Skin epidermis (tissue), 12 donors: ENCODE data around the gene ICAM2.
"Not testable (repeated sequence)": the region's sequence is repeated elsewhere in the genome, so short reads cannot be mapped to it uniquely, and the experiment has no call there.

ENCODE experiments used
- H3K27ac ChIP-seq, 21 experiments: fragments of 200-600 bp; sonication (generic) in 11 of 21; one replicate each; pipeline ENCODE4 v1.5.0; 2020; ENCODE audit warnings: mild to moderate bottlenecking in 3 of 21, inconsistent platforms in 2 of 21, moderate library complexity in 2 of 21
- H3K4me3 ChIP-seq, 7 experiments: fragments of 200-600 bp; sonication (generic) in 2 of 7; one replicate each; pipeline ENCODE4 v1.5.0; 2020; ENCODE audit warnings: inconsistent platforms in 2 of 7, mild to moderate bottlenecking in 2 of 7, moderate library complexity in 1 of 7

The ICAM2 gene

GRCh38 chr17:63985387-63986140 lies 34.9 kb downstream of the ICAM2 start:
- Histone ChIP-seq H3K27ac (peak overlapping the region in 15 of 21 experiments; percentile 23 to 80 (median 51)), H3K4me3 (no peak overlapping the region)

- Histone ChIP-seq H3K4me3 (no peak overlapping the region), H3K27ac (peak overlapping the region in 16 of 21 experiments; percentile 1 to 80 (median 50))
These were observed 35.6 kb downstream of the ICAM2 start for GRCh38 chr17:63984651-63985386.

DNA sequence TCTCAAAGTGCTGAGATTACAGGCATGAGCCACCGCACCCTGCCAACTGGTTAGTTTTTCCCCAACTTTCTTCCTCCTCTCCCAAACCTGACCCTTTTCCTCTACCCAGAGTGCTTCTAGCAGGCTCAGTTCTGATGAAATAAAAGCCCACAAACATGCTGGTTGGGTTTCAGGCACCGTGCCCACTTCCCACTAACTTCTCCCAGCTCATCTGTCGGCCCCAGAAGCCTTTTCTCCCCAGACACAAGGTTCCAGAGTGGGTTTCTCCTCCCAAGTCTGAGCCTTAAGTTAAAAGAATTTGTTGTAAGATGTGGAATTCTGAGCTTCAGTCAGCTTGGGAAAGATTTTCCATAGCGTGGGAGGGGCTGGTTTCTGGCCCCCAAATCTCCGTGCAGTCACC lies 36.2 kb downstream of the ICAM2 start:
- H3K27ac ChIP-seq = peak overlapping the region in 18 of 21 experiments; percentile 1 to 79 (median 34)
- H3K4me3 ChIP-seq = no peak overlapping the region

- H3K27ac ChIP-seq = peak overlapping the region in 12 of 21 experiments; percentile 1 to 79 (median 26)
- H3K4me3 ChIP-seq = no peak overlapping the region
These were observed 37.1 kb downstream of the ICAM2 start for GRCh38 chr17:63983320-63983719.

DNA sequence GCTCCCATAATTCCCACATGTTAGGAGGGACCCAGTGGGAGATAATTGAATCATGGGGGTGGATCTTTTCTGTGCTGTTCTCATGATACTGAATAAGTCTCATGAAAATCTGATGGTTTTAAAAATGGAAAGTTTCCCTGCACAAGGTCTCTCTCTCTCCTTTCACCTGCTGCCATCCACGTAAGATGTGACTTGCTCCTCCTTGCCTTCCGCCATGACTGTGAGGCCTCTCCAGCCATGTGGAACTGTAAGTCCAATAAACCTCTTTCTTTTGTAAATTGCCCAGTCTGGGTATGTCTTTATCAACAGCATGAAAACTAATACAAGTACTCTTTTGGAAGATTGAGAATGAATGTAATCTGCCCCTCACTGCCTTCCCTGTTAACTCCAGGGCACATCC lies 37.8 kb downstream of the ICAM2 start:
- not testable (repeated sequence) for H3K4me3 ChIP-seq
- H3K27ac ChIP-seq = peak overlapping the region in 3 of 21 experiments; percentile 27 to 76 (median 66)

- Histone ChIP-seq H3K27ac (no peak overlapping the region), H3K4me3 (no peak overlapping the region)
These were observed 41.9 kb downstream of the ICAM2 start for GRCh38 chr17:63978272-63979200.

- Histone ChIP-seq H3K27ac (no peak overlapping the region), H3K4me3 (no peak overlapping the region)
These were observed 43.7 kb downstream of the ICAM2 start for GRCh38 chr17:63976702-63977101.

DNA sequence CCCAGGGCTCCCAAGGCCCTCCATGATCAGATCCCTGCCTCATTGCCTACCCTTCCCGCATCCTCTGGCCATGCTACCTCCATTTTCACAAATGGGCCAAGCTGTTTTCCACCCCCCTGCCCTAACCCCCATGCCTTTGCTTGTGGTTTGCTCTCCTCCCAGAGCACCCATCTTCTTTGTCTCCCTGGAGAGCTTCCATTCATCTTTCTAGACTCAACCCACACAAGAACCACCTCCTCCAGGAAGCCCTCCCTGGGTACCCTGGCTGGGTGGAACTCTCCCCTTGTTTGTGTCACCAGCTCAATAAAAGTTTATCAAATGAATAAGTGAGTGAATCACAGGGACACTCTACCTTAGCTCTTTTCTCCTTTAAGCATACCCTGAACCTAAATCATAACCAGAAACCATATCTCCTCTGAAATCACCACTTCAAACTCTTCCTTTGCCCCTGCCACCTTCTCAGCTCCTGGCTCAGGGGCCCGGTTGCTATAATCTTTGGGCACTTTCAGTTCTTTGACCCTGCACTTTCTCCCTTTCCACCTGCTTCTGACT lies 44.8 kb downstream of the ICAM2 start:
- Histone ChIP-seq H3K4me3 (no peak overlapping the region), H3K27ac (no peak overlapping the region)

DNA sequence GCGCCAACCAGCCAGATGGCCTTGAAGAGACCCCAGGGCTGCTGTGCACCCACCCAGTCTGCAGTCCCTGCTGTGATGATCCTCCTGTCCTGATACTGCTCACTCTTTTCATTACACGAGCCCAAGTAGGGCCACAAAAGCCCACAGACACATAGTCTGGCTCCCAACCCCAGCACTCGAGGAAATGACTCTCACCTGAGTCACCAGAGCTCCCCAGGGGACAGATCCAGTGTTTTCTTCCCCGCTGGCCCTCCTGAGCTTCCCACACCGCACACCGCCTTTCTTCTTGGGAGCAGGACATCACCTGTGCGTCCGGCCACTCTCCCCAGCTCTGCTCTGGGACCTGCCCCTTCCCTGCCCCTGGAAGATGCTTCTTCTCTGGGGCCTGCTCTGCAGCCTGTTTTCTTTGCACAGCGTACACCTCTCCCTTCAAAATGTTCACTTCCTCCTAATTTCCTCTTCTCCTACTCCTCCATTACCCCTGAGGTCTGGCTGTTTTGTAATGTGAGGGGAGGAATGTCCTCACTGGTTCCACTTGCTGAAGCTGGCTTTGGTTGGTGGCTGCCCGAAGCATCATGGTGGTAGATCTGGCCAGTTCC lies 45.7 kb downstream of the ICAM2 start:
- H3K4me3 ChIP-seq = no peak overlapping the region
- peak overlapping the region in 1 of 21 experiments; percentile 9 for H3K27ac ChIP-seq

GRCh38 chr17:63973930-63974593 lies 46.4 kb downstream of the ICAM2 start:
- peak overlapping the region in 1 of 21 experiments; percentile 9 for H3K27ac ChIP-seq

DNA sequence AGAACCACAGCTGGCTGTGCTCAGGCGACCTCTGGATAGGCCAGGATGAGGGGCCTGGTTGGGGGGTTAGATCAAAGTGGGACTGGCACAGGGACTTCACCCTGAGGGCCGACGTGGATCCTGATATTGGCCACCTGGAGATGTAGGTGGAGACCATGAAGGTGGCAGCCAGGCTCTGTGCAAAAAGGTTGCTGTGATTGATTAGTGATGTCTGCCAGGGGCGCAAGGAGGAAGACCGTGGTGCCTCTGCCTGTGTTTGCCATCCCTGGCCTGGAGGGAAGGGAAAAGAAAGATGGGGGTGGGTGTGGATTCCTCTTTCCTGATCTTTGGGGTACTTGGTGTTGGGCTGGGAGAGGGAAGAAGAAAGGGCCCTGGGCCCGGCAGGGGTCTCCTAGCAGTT lies 47.2 kb downstream of the ICAM2 start:
- Histone ChIP-seq H3K4me3 (no peak overlapping the region), H3K27ac (no peak overlapping the region)

More at GRCh38 chr17:63973930-63974593, 46.4 kb downstream of the ICAM2 start:
- H3K4me3 ChIP-seq = no peak overlapping the region

DNA sequence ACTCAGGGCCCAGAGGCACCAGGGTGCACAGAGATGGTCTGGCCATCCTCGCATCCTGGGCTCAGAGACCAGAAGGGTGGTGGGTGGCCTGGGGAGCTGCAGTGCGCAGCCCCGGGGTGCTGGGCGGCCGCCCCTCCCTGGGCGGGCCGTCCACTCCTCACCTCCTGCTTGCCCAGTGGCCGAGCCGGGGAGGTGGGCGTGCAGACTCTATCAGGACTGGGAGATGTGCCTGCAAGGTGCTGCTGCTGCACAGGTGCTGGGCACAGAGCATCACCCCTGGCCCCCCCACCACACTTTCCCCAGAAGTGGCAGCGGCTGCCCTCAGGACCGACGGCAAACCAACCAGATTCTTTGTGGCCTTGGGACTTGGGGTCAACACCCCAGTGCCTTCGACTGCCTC lies 47.6 kb downstream of the ICAM2 start, which contains the start of gene SCN4A:
TSS of gene SCN4A (minus strand) at position 123 of the 400 bp plus-strand sequence. CDS start at position 46, 77 bp downstream.
- no peak within 1 kb of the TSS for H3K4me3 ChIP-seq
- no peak within 1 kb of the TSS for H3K27ac ChIP-seq

GRCh38 chr17:63969278-63969677 lies 51.2 kb downstream of the ICAM2 start:
- Histone ChIP-seq H3K27ac (no peak overlapping the region), H3K4me3 (no peak overlapping the region)

- Histone ChIP-seq H3K4me3 (no peak overlapping the region), H3K27ac (no peak overlapping the region)
These were observed 52.5 kb downstream of the ICAM2 start for GRCh38 chr17:63967953-63968352.

DNA sequence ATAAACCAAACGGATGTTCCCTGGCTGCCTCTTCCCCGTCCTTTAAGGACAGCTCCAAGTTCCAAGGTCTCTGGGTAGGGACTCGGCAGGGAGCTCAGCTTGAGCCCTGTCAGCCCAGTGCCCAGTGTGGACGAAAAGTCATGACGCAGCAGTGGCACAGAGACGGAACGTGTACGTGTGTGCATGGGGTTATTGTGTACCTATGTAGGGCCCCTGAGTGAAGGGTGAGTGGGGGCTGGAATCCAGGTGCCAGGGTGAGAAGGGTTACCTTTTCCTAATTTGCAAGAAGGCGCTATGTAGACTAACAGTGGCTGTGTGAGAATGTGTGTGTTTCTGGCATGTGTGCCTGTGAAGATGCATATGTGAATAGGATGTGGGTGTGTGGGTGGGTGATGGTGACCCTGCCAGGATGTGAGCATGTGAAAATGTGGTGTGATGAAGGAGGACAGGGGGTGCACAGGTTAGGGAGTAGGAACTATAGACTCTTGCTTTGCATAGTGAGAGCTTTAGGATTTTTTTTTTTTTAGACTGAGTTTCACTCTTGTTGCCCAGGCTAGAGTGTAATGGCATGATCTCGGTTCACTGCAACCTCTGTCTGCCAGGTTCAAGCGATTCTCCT lies 53.7 kb downstream of the ICAM2 start:
- Histone ChIP-seq H3K27ac (no peak overlapping the region), H3K4me3 (no peak overlapping the region)

DNA sequence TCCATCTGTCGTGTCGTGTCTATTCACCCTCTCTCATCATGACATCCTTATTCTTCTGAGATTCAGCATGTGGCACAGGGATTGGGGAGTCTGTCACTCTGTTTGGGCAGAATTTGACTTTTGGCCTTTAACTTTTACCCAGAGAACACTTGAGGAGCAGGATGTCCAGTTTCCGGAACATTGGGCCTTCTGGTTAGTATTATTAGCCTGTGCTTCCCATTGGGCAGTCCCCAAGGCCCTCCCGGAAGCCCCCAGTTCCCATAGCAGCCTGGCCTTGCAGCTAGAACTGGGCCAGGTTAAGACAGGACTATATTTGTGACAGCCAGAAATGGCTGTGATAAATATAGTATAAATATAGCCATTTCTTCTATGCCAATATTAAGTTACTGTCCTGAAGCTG lies 57.3 kb downstream of the ICAM2 start:
- Histone ChIP-seq H3K27ac (peak overlapping the region in 1 of 21 experiments; percentile 37), H3K4me3 (no peak overlapping the region)

DNA sequence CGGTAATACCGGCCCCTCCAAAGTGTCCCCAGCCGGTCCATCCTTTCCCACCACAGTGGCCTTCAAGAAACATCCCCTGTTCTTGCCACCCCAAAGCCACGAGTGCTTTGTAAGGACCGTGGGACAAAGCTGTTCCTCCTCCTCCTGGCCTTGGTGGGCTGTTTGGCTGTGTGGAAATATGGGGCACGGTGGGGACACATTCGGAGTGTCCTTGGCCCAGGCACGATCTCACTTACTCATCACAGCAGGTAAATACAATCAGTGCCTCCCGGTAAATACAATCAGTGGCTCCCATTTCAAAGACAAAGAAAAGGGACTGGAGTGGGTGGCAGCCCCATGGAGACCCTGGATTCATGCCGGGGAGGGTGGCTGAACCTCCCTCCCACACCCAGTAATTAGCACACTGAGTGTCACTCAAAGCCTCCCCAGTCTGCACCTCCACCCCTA lies 58.1 kb downstream of the ICAM2 start:
- Histone ChIP-seq H3K27ac (peak overlapping the region in 3 of 21 experiments; percentile 1 to 28 (median 2)), H3K4me3 (no peak overlapping the region)
